AG09309 (cell line): Measurements from ENCODE around the gene FAM20A.

Source experiments
- DNase-seq: peaks from one replicate; pipeline ENCODE4 v3.0.0-alpha.2; 2010; ENCODE audit warnings: low read depth
- H3K4me3 ChIP-seq: 2 replicates; pipeline ENCODE4 v1.5.1; 2011; ENCODE audit warnings: mild to moderate bottlenecking, low read depth, low read length, moderate library complexity; ENCODE audit not compliant: control insufficient read depth
- TF ChIP-seq, protein P1 (sequence below): IDR thresholded peaks from 2 replicates; pipeline ENCODE4 v1.5.1; 2011; ENCODE audit warnings: mild to moderate bottlenecking, low read depth, low read length, inconsistent platforms; ENCODE audit not compliant: insufficient read depth, control insufficient read depth; ENCODE audit errors: missing control alignments

The FAM20A gene

DNA sequence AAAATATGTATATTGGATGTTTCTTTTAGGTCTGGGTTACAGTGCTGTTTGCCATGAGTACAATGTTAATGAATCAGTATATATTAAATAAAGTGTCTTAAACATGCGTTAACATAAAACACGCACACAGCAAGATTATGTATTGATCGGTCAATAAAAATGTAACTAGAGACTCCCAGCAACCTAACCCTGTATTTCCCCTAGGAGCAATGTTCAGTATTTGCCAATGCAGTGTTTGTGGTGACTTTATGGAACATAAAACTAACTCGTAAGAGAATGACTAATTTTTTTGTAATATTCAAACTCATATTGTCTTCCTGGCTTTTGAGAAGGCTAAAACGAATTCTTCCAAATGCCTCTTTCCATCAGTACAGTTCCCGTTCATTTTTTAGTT is 66.5 kb downstream of the FAM20A start:
- TF ChIP-seq, protein P1, sequence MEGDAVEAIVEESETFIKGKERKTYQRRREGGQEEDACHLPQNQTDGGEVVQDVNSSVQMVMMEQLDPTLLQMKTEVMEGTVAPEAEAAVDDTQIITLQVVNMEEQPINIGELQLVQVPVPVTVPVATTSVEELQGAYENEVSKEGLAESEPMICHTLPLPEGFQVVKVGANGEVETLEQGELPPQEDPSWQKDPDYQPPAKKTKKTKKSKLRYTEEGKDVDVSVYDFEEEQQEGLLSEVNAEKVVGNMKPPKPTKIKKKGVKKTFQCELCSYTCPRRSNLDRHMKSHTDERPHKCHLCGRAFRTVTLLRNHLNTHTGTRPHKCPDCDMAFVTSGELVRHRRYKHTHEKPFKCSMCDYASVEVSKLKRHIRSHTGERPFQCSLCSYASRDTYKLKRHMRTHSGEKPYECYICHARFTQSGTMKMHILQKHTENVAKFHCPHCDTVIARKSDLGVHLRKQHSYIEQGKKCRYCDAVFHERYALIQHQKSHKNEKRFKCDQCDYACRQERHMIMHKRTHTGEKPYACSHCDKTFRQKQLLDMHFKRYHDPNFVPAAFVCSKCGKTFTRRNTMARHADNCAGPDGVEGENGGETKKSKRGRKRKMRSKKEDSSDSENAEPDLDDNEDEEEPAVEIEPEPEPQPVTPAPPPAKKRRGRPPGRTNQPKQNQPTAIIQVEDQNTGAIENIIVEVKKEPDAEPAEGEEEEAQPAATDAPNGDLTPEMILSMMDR: no peak
- no peak overlapping the region for H3K4me3 ChIP-seq
- DNase-seq: no peak

DNA sequence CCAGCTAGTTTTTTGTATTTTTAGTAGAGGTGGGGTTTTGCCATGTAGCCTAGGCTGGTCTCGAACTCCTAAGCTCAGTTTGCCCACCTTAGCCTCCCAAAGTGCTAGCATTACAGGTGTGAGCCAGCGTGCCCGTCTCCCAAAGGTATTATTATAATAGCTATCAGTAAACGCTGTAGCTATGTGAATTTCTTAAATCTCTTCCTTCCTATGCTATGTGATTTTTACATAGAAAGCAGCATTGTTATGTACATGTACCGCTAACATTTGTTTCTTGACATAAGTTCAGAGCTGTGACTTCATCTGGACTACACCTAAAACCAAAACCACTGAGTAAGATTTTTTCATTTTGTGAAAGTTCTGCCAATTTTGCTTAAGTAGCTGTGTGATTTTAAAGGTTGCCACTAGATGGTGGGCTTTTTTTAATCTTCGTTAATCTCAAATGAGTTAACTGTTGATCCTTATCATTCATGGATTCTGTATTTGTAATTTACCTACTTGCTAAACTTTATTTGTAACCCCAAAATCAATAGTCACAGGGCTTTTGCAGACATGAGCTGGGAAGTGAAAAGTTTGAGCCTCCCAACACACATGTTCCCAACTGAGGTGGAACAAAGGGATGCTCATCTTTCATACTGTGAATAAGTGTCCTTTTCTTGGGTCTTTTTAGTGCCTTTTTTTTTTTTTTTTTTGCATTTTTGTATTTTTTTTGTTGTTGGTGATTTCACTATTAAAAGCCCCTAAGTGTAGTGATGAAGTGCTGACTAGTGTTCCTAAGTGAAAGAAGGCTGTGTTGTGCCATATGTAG is 67.1 kb downstream of the FAM20A start:
- TF ChIP-seq, protein P1: peak; percentile 37

DNA sequence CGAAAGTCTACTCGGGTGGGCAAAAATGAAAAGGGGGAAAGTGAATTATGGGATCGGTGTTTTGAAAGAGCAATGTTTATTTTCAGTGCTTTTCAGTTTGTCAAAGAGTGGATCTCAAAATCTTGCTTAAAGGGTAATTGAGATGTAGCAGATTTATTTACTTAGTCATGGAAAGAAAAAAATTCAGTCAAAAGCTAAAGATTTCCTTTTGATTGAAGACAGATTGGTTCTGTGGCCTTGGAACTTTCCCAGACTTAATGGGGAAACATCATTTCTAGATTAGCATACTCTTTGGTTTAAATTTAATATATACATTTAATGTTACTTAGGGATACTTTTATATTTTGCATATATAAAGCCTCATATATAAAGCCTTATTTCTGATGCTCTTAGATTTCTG is 68.3 kb downstream of the FAM20A start:
- DNase-seq: no peak
- H3K4me3 ChIP-seq: no peak overlapping the region
- TF ChIP-seq, protein P1: no peak

More for the DNA sequence above, 67.1 kb downstream of the FAM20A start:
- peak; percentile 55 for DNase-seq
- no peak overlapping the region for H3K4me3 ChIP-seq

DNA sequence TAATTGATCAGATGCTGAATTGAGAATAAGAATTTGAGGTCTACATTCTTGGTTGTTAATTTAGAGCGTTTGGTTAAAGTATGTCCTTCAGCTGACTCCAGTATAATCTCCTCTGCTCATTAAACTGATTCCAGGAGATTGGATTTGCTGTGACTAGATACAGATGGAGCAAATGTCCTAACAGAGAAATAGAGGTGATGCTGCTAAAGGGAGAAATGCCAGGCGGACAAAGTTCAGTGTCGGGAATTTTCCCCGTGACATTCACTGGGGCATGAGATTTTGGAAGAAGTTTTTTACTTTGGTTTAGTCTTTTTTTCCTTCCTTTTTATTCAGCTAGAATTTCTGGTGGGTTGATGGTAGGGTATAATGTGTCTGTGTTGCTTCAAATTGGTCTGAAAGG is 69.9 kb downstream of the FAM20A start:
- H3K4me3 ChIP-seq: no peak overlapping the region
- no peak for DNase-seq
- TF ChIP-seq, protein P1: no peak

DNA sequence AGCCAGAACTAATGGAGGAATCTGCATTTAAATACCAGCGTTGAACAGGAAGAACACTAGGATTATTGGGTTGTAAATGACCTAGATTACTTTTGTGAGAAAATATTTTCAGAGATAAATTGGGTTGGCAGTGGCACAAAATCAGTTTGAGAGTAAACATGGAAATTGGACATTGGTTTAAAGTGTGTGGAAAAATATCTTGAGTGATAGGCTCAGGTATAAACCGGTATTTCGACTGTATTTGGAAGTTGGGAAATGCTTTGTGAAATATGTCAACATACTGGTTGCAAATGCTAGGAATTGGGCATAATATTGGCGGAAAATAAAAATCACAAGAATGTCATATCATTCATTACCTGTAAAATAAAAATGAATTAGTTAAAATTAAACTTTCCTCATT is 73.9 kb downstream of the FAM20A start:
- no peak overlapping the region for H3K4me3 ChIP-seq
- TF ChIP-seq, protein P1: no peak
- DNase-seq: no peak

DNA sequence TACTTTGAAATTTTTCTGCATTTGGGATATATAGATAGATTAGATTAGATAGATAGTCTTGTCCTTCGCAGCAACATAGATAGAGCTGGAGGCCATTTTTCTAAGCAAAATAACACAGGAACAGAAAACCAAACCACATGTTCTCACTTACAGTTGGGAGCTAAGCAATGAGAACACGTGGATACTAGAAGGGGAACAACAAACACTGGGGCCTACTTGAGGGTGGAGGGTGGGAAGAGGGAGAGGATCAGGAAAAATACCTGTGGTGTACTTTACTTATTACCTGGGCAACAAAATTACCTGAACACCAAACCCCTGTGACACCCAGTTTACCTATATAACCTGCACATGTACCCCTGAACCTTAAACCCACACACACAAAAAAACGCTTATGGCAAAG is 74.6 kb downstream of the FAM20A start:
- no peak for DNase-seq
- no peak overlapping the region for H3K4me3 ChIP-seq
- TF ChIP-seq, protein P1: no peak
